DOHH2 (cell line): ENCODE measurements around the gene RNGTT.

Experiments used
- H3F3A ChIP-seq: fragments of 200-600 bp; sonication (generic), shearing (Covaris generic); 2 replicates; pipeline ENCODE4 v1.6.0; 2016; ENCODE audit warnings: antibody characterized with exemption, mild to moderate bottlenecking; ENCODE audit not compliant: control insufficient read depth, insufficient read depth
- H3K27ac ChIP-seq: fragments of 200-600 bp; sonication (generic); 2 replicates; pipeline ENCODE4 v1.5.1; 2014; ENCODE audit warnings: low read depth, mild to moderate bottlenecking, low read length, moderate library complexity
- H3K27me3 ChIP-seq: fragments of 200-600 bp; sonication (generic); 2 replicates; pipeline ENCODE4 v1.6.1; 2014; ENCODE audit warnings: mild to moderate bottlenecking, low read length, mixed read lengths; ENCODE audit not compliant: control insufficient read depth
- H3K36me3 ChIP-seq: fragments of 200-600 bp; sonication (generic); 2 replicates; pipeline ENCODE4 v1.6.1; 2014; ENCODE audit warnings: mild to moderate bottlenecking, low read length, moderate library complexity, mixed read lengths; ENCODE audit not compliant: control insufficient read depth
- H3K4me1 ChIP-seq: fragments of 200-600 bp; sonication (generic); 2 replicates; pipeline ENCODE4 v1.6.1; 2014; ENCODE audit warnings: mild to moderate bottlenecking, low read length, mixed read lengths; ENCODE audit not compliant: control insufficient read depth
- H3K4me2 ChIP-seq: fragments of 200-600 bp; sonication (generic); 2 replicates; pipeline ENCODE4 v1.6.0; 2014; ENCODE audit warnings: mild to moderate bottlenecking, low read length, moderate library complexity
- H3K4me3 ChIP-seq: fragments of 200-600 bp; sonication (generic); 2 replicates; pipeline ENCODE4 v1.5.1; 2014; ENCODE audit warnings: mild to moderate bottlenecking, low read length, mixed read lengths
- H3K79me2 ChIP-seq: fragments of 200-600 bp; sonication (generic); 2 replicates; pipeline ENCODE4 v1.6.1; 2014; ENCODE audit warnings: mild to moderate bottlenecking, low read length, mixed read lengths; ENCODE audit not compliant: control insufficient read depth
- H3K9me2 ChIP-seq: fragments of 200-600 bp; sonication (generic); replicated peaks from 2 replicates; pipeline ENCODE4 v1.6.1; 2014; ENCODE audit warnings: mild to moderate bottlenecking, low read length, mixed read lengths; ENCODE audit not compliant: control insufficient read depth
- H3K9me3 ChIP-seq: fragments of 200-600 bp; sonication (generic); 2 replicates; pipeline ENCODE4 v1.6.1; 2014; ENCODE audit warnings: antibody characterized with exemption, low read length, mixed read lengths; ENCODE audit not compliant: control insufficient read depth, insufficient read depth
- H4K20me1 ChIP-seq: fragments of 200-600 bp; sonication (generic); 2 replicates; pipeline ENCODE4 v1.6.0; 2014; ENCODE audit warnings: low read depth, mild to moderate bottlenecking, antibody characterized with exemption, low read length, moderate library complexity; ENCODE audit not compliant: control insufficient read depth, insufficient read depth
- EZH2phosphoT487 ChIP-seq: fragments of 200-600 bp; sonication (generic); IDR thresholded peaks from 2 replicates; pipeline ENCODE4 v1.6.1; 2017; ENCODE audit warnings: borderline replicate concordance, mild to moderate bottlenecking, antibody characterized with exemption, low read length, moderate library complexity, mixed read lengths
- TF ChIP-seq, protein P1 (sequence below): fragments of 200-600 bp; sonication (generic); IDR thresholded peaks from one replicate; pipeline ENCODE4 v1.5.1; 2014; ENCODE audit warnings: antibody characterized with exemption, mild to moderate bottlenecking, low read depth, low read length; ENCODE audit not compliant: poor library complexity, severe bottlenecking

RNGTT gene

GRCh38 chr6:88899569-88900316 lies 63.7 kb downstream of the RNGTT start:
- H3K9me2 ChIP-seq, result no peaks in the 10 kb centered on the region
- H3K4me2 ChIP-seq, result no peak overlapping the region
- no peaks in the 10 kb centered on the region for H3K79me2 ChIP-seq
- no peak for TF ChIP-seq EZH2phosphoT487
- TF ChIP-seq, protein P1, sequence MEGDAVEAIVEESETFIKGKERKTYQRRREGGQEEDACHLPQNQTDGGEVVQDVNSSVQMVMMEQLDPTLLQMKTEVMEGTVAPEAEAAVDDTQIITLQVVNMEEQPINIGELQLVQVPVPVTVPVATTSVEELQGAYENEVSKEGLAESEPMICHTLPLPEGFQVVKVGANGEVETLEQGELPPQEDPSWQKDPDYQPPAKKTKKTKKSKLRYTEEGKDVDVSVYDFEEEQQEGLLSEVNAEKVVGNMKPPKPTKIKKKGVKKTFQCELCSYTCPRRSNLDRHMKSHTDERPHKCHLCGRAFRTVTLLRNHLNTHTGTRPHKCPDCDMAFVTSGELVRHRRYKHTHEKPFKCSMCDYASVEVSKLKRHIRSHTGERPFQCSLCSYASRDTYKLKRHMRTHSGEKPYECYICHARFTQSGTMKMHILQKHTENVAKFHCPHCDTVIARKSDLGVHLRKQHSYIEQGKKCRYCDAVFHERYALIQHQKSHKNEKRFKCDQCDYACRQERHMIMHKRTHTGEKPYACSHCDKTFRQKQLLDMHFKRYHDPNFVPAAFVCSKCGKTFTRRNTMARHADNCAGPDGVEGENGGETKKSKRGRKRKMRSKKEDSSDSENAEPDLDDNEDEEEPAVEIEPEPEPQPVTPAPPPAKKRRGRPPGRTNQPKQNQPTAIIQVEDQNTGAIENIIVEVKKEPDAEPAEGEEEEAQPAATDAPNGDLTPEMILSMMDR, result peak; percentile 39
- no peaks in the 10 kb centered on the region for H4K20me1 ChIP-seq
- H3K4me3 ChIP-seq, result no peak overlapping the region
- no peak overlapping the region for H3K27ac ChIP-seq
- H3K27me3 ChIP-seq, result no peaks in the 10 kb centered on the region
- H3F3A ChIP-seq, result no peaks in the 10 kb centered on the region
- H3K9me3 ChIP-seq, result no peaks in the 10 kb centered on the region
- H3K4me1 ChIP-seq, result no peaks in the 10 kb centered on the region
- peaks cover 25% of the 10 kb centered on the region for H3K36me3 ChIP-seq

- H3F3A ChIP-seq, result no peaks in the 10 kb centered on the region
- no peaks in the 10 kb centered on the region for H3K79me2 ChIP-seq
- H3K9me2 ChIP-seq, result no peaks in the 10 kb centered on the region
- no peaks in the 10 kb centered on the region for H3K9me3 ChIP-seq
- TF ChIP-seq EZH2phosphoT487, result no peak
- TF ChIP-seq, protein P1, result no peak
- H3K27me3 ChIP-seq, result no peaks in the 10 kb centered on the region
- H4K20me1 ChIP-seq, result no peaks in the 10 kb centered on the region
- H3K36me3 ChIP-seq, result peaks cover 7% of the 10 kb centered on the region; the same call in 1 of the 2 replicates
- no peak overlapping the region for H3K27ac ChIP-seq
- no peaks in the 10 kb centered on the region for H3K4me1 ChIP-seq
- no peak overlapping the region for H3K4me2 ChIP-seq
- H3K4me3 ChIP-seq, result no peak overlapping the region
Observed at GRCh38 chr6:88895911-88896310, 67.5 kb downstream of the RNGTT start.

DNA sequence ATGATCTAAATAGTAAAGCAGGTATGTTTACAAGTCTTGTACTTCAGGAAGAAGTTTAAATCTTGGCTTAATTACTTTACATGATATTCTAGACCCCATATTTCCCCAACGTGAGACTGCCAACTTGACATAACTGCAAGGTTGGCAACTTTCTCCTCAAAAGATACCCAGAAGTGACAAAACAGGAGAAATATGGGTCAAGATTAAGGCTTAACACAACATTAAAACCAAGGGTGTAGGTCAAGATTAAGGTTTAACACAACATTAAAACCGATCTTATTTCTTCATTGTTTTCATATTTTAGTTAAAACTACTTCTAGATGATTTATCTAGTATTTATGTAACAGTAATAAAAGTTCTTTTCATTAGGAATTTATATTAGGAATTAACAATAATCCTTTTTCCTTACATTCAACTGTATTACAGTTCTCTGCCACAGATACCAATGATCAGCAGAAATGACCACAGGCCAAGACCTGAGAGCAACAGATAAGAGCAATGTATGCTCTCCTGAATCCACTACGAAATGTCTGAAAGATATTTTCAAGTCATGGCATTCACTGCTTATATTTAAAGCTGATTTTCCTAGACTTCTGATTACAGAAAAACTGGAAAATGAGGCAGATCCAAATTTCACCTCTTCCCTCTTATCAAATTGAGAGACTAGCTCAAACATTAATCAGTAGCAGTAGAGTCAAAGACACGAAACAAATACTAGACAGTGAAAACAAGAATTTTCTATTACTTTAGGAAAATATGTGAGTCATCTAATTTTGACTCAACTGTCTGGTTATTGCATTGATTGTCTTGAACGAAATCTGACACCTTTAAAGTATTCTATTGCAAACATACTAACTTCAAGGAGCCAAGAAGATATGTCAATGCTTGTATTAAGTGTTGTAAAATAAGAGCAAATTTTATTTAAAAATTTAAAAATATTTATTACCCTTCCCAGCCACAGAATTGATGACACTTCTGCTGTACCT lies 72.3 kb downstream of the RNGTT start:
- no peak for TF ChIP-seq EZH2phosphoT487
- TF ChIP-seq, protein P1, result no peak
- H3K27me3 ChIP-seq, result no peaks in the 10 kb centered on the region
- H3K27ac ChIP-seq, result no peak overlapping the region
- no peaks in the 10 kb centered on the region for H4K20me1 ChIP-seq
- H3K4me2 ChIP-seq, result no peak overlapping the region
- H3K9me3 ChIP-seq, result no peaks in the 10 kb centered on the region
- H3F3A ChIP-seq, result no peaks in the 10 kb centered on the region
- no peaks in the 10 kb centered on the region for H3K79me2 ChIP-seq
- H3K4me3 ChIP-seq, result no peak overlapping the region
- H3K4me1 ChIP-seq, result no peaks in the 10 kb centered on the region
- H3K36me3 ChIP-seq, result peaks cover 25% of the 10 kb centered on the region
- no peaks in the 10 kb centered on the region for H3K9me2 ChIP-seq
